GM13976 (cell line): ENCODE results near the gene OPRM1.
"Not testable (repeated sequence)": the region's sequence is repeated elsewhere in the genome, so short reads cannot be mapped to it uniquely, and the experiment has no call there.

Source experiments
- DNase-seq: peaks from one replicate; pipeline ENCODE4 v3.0.0; 2012; ENCODE audit warnings: low spot score
- in situ Hi-C: fragments of 300-500 bp; cut with MboI; formaldehyde crosslinking; loops from one replicate; pipeline ENCODE4 v1.12.0; 2022; ENCODE audit warnings: low sequenced_read_pairs, mixed read lengths, inconsistent platforms; ENCODE audit not compliant: unreplicated experiment
- TF ChIP-seq, protein P1 (sequence below): IDR thresholded peaks from 2 replicates; pipeline ENCODE4 v1.5.1; 2012; ENCODE audit warnings: borderline replicate concordance, mild to moderate bottlenecking; ENCODE audit not compliant: insufficient read depth; ENCODE audit errors: extremely low read depth, missing control alignments, control extremely low read depth

The OPRM1 gene

DNA sequence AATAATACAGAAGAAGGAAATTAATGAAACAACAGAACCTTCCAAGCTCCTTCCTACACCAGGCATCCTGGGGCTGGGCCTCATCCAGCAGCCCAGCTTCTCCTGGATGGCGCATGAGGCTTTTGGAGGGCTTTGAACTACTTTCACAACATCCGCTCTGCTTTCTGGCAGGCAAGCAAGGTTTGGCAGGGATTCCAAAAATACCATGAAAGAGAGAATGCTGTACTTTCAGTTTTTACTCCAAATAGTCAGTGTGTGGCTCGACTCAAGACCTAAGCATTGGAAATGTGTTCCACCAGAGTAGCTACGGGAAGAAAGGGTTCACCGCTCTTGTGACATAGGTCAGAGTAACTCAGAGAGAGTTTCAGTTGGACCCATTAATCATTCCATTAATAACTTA, 125.4 kb downstream of the OPRM1 start:
- TF ChIP-seq, protein P1, sequence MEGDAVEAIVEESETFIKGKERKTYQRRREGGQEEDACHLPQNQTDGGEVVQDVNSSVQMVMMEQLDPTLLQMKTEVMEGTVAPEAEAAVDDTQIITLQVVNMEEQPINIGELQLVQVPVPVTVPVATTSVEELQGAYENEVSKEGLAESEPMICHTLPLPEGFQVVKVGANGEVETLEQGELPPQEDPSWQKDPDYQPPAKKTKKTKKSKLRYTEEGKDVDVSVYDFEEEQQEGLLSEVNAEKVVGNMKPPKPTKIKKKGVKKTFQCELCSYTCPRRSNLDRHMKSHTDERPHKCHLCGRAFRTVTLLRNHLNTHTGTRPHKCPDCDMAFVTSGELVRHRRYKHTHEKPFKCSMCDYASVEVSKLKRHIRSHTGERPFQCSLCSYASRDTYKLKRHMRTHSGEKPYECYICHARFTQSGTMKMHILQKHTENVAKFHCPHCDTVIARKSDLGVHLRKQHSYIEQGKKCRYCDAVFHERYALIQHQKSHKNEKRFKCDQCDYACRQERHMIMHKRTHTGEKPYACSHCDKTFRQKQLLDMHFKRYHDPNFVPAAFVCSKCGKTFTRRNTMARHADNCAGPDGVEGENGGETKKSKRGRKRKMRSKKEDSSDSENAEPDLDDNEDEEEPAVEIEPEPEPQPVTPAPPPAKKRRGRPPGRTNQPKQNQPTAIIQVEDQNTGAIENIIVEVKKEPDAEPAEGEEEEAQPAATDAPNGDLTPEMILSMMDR: no peak
- in situ Hi-C loops: loop anchor here (25.0 kb wide), 1 partner anchor 498 kb away; no protein-coding TSS in a partner anchor
- no peak for DNase-seq

DNA sequence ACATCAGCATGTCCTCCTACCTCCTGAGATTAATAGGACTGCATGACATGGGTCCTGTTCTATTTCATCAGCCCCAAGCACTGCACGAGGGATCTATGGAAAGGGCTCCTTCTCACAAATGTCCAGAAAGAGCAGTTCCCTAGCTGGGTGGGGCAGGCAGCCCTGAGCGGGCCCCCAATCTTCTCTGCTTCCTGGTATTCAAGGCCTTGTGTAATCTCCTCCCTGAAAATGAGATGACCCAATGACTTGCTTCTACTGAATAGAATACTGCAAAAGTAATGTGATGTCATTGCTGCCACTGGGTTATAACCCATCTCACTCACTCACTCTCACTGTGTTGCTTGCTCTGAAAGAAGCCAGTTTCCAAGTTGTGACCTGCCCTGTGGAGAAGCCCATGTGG, 126.4 kb downstream of the OPRM1 start:
- TF ChIP-seq, protein P1: no peak
- no peak for DNase-seq
- in situ Hi-C loops: loop anchor here (25.0 kb wide), 1 partner anchor 497 kb away; no protein-coding TSS in a partner anchor

DNA sequence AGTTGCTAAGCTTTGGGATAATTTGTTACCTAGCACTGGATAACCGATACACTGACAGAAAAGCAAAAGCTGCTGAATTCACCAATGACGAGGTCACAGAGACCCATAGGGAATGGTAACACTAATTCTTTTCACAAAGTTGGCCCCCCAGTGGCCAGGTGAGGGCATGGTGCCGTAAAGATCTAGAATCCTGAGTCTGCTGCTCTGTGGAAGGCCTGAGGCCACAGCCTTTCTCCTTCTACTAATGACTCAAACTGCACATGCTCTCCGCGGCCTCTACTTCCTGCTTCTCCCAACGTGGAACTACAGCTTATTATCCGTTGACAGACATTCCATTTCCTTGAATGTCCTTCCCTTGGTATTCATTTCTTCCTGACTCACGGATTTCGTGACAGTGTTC, 127.1 kb downstream of the OPRM1 start:
- TF ChIP-seq, protein P1: no peak
- in situ Hi-C loops: loop anchor here (25.0 kb wide), 1 partner anchor 496 kb away; no protein-coding TSS in a partner anchor
- DNase-seq: no peak

DNA sequence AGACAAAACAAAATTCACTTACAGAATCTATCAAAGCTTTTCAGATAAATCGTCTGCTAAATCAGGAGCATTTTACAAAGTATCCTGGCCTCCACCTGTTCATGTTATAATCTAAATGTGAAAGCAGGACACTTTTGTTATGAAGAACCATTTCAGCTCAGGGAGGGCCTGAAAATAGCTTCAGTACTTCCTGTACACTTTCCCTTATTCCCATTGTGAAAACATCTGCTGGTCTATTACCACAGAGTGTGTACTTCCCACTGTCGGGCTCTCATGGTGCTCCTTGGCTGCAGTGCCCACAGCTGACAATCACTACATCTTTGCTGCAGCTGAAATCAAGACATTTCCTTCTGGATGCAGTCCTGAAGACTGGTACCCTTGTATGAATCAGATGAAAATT, 128.1 kb downstream of the OPRM1 start:
- in situ Hi-C loops: loop anchor here (25.0 kb wide), 1 partner anchor 495 kb away; no protein-coding TSS in a partner anchor
- no peak for DNase-seq
- TF ChIP-seq, protein P1: no peak

DNA sequence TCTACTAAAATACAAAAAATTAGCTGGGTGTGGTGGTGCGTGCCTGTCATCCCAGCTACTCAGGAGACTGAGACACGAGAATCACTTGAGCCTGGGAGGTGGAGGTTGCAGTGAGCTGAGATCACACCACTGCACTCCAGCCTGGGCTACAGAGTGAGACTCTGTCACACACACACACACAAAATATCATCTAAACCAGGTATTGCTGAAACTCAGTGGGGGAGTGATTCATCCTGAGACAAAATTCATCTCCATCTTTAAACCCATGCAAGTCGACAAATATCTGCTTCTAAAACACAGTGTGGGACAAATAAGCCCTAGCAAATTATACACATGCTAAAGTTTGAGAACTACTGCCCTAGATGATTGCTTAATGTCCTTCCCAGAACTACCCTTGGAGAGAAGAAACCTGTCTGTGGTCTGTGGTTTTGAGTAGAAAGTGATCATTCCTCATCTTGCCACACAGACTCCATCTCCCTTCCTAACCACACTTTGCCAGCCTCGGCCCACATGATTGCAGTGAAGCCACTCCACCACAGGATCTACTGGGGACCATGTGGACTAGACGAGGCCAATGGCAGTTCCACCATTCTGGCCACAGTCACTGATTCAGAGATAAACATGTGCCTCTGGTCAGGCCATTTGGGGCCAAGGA, 130.3 kb downstream of the OPRM1 start:
- no peak for DNase-seq
- in situ Hi-C loops: loop anchor here (25.0 kb wide), 1 partner anchor 493 kb away; no protein-coding TSS in a partner anchor
- TF ChIP-seq, protein P1: no peak

DNA sequence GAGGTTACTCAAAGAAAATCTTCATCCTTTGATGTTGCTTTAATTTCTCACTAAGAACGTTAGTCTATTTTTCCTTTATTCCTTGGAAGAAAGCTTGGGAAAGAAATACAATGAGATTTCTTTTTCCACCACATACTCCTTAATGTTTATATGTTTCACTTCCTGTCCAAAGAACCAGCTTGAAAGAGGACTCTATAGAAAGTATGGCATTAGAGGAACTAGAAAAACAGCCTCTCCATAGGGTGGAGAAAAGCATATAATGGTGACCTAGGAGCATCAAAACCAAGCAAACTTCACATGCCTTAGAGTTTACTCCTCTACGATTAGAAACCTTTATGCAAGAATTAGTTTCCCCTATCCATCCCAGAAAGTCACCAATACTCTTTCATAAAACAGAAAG, 131.1 kb downstream of the OPRM1 start:
- DNase-seq: no peak
- TF ChIP-seq, protein P1: no peak
- in situ Hi-C loops: loop anchor here (25.0 kb wide), 1 partner anchor 492 kb away; no protein-coding TSS in a partner anchor

DNA sequence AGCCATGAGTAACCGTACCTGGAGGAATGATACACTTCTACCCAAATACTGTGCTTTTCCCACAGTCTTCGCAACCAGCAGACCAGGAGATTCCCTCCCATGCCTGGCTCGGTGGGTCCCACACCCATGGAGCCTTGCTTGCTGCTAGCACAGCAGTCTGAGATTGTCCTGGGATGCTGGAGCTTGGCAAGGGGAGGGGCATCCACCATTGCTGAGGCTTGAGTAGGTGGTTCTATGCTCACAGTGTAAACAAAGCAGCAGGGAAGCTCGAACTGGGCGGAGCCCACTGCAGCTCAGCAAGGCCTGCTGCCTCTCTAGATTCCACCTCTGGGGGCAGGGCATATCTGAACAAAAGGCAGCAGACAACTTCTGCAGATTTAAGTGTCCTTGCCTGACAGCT, 133.4 kb downstream of the OPRM1 start:
- not testable (repeated sequence) for DNase-seq
- in situ Hi-C loops: loop anchor here (25.0 kb wide), 1 partner anchor 490 kb away; no protein-coding TSS in a partner anchor
